Hepatocyte (in vitro differentiated cells): Measurements from ENCODE around the gene PHOSPHO2.

Source experiments
- EZH2 ChIP-seq: fragments of 200-600 bp; sonication (generic); IDR thresholded peaks from 2 replicates; pipeline ENCODE4 v1.6.1; 2016; ENCODE audit warnings: antibody characterized with exemption, mild to moderate bottlenecking, borderline replicate concordance
- EZH2phosphoT487 ChIP-seq: fragments of 200-600 bp; sonication (generic); IDR thresholded peaks from one replicate; pipeline ENCODE4 v1.6.1; 2018; ENCODE audit warnings: antibody characterized with exemption, mild to moderate bottlenecking, low read depth, moderate library complexity; ENCODE audit not compliant: unreplicated experiment, severe bottlenecking
- TF ChIP-seq, protein P1 (sequence below): fragments of 200-600 bp; sonication (generic); IDR thresholded peaks from 2 replicates; pipeline ENCODE4 v1.5.1; 2016; ENCODE audit warnings: antibody characterized with exemption, mild to moderate bottlenecking; ENCODE audit not compliant: poor library complexity

GRCh38 chr2:169684135-169684565, 10.1 kb upstream of the PHOSPHO2 start:
- TF ChIP-seq, protein P1, sequence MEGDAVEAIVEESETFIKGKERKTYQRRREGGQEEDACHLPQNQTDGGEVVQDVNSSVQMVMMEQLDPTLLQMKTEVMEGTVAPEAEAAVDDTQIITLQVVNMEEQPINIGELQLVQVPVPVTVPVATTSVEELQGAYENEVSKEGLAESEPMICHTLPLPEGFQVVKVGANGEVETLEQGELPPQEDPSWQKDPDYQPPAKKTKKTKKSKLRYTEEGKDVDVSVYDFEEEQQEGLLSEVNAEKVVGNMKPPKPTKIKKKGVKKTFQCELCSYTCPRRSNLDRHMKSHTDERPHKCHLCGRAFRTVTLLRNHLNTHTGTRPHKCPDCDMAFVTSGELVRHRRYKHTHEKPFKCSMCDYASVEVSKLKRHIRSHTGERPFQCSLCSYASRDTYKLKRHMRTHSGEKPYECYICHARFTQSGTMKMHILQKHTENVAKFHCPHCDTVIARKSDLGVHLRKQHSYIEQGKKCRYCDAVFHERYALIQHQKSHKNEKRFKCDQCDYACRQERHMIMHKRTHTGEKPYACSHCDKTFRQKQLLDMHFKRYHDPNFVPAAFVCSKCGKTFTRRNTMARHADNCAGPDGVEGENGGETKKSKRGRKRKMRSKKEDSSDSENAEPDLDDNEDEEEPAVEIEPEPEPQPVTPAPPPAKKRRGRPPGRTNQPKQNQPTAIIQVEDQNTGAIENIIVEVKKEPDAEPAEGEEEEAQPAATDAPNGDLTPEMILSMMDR = no peak
- no peak for TF ChIP-seq EZH2
- no peak for TF ChIP-seq EZH2phosphoT487
